ENCODE data around the gene BCL11B. TPM values are rescaled to one million over a fixed set of nuclear protein-coding genes. Genes with fewer than 3 reads are reported as not detected.

The BCL11B gene
- total and polyA plus RNA-seq, 2 of the 8 experiments (the other 6 are each of a cell fraction or from before 2014, with no cell fraction given), result 0.63 to 5.9 TPM

- TF ChIP-seq RFX5 (IDR thresholded peaks at IDR 0.05; ENCODE audit: borderline replicate concordance, low read depth, low read length) (no peak), POU5F1 (IDR thresholded peaks at IDR 0.05; ENCODE audit: low read depth, low read length) (no peak), CTCF (IDR thresholded peaks at IDR 0.05; ENCODE audit: control extremely low read depth in 1 of 3, insufficient read depth in 1 of 3, low read depth in 1 of 3, low read length in 3 of 3) (no peak), EP300 (IDR thresholded peaks at IDR 0.05; ENCODE audit: borderline replicate concordance in 1 of 2, low read depth in 2 of 2, low read length in 2 of 2) (no peak), SUZ12 (IDR thresholded peaks at IDR 0.05; ENCODE audit: low read length) (no peak), SP4 (IDR thresholded peaks at IDR 0.05; ENCODE audit: low read length) (no peak), RAD21 (IDR thresholded peaks at IDR 0.05 in 1 of 2, conservative IDR thresholded peaks at IDR 0.05 in 1 of 2; ENCODE audit: low read depth in 2 of 2, low read length in 2 of 2) (no peak)
Measured at GRCh38 chr14:99192830-99193229, 79.2 kb downstream of the BCL11B start (continued).

All from H1 (cell line).